ENCODE data around the gene ZNF610.

DNA sequence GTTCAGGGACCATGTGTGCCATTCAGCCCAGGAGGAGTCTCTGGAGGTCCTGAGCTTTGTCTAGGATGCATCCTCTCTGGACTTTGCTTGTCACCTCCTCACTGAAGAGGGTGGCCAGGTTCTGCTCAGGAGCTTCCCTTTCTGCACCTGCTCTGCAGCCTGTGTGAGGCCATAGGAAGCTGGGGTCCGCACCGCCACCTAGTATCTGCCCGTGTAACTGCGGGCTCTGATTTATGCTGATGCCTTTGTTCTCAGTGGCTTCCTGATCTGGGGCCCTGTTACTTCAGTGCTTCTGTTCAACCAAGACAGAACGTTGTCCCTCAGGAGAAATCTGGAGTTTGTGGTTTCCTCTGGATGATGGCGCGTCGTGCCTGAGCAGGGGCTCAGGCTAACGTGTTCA, 15.5 kb downstream of the ZNF610 start:
- TF ChIP-seq GATA3 (IDR thresholded peaks at IDR 0.05; ENCODE audit: low read depth, low read length) (no peak), GATA2 (IDR thresholded peaks at IDR 0.05; ENCODE audit: low read depth, low read length) (no peak)

All from SH-SY5Y (cell line).